Ovary (tissue), 9 donors: ENCODE measurements around the gene WWTR1. TPM values are rescaled to one million over a fixed set of nuclear protein-coding genes. Genes with fewer than 3 reads are reported as not detected.

Experiments
- DNase-seq, 5 donors: peaks; one replicate each; pipeline ENCODE4 v3.0.0-alpha.2; 2019 to 2020
- H3K27ac ChIP-seq, 2 donors: fragments of 200-600 bp; one replicate each; pipeline versions ENCODE4 v1.5.1 to v1.8.0; 2019 to 2022
- H3K27me3 ChIP-seq: fragments of 200-600 bp; one replicate; pipeline ENCODE4 v1.8.0; 2022
- H3K36me3 ChIP-seq: fragments of 200-600 bp; sonication (generic); one replicate; pipeline ENCODE4 v1.5.1; 2019
- H3K4me1 ChIP-seq: one replicate; pipeline ENCODE4 v1.8.1; 2013; ENCODE audit warnings: mild to moderate bottlenecking, moderate library complexity; ENCODE audit not compliant: insufficient read depth
- H3K4me3 ChIP-seq: fragments of 200-600 bp; sonication (generic); one replicate; pipeline ENCODE4 v1.5.1; 2017
- H3K9me3 ChIP-seq, 2 donors: fragments of 200-600 bp in 1 of 2; sonication (generic) in 1 of 2; one replicate each; pipeline versions ENCODE4 v1.5.1 to v1.8.1; 2013 to 2019; ENCODE audit warnings: mild to moderate bottlenecking in 1 of 2, moderate library complexity in 1 of 2
- EP300 ChIP-seq: sonication (generic); formaldehyde crosslinking; IDR thresholded peaks from one replicate; pipeline ENCODE4 v1.6.1; 2017; ENCODE audit warnings: antibody characterized with exemption
- POLR2A ChIP-seq: fragments of 450-650 bp; IDR thresholded peaks from one replicate; pipeline ENCODE4 v1.6.1; 2017; ENCODE audit warnings: antibody characterized with exemption, mild to moderate bottlenecking, moderate library complexity
- WGBS, 3 donors: extraction: QIAGEN DNeasy Blood & Tissue Kit in 1 of 3; methylation state at CpG; one replicate each; pipeline versions ENCODE4 v1.1.5 to v1.1.7; 2013 to 2017; 5-methylcytosine and 5-hydroxymethylcytosine counted together
- intact Hi-C, 4 donors: fragments of 100-400 bp; cut with DNase I; formaldehyde crosslinking; loops; one replicate each; pipeline versions ENCODE4 v1.11.0 to v1.15.1; 2022 to 2023
- polyA plus RNA-seq, 2 donors: library from polyadenylated mRNA; stranded (reverse); fragments of 200-250 nt in 1 of 2; fragments of 350-450 nt in 1 of 2; fragmentation: Illumina TruSeq in 1 of 2; extraction: RNeasy Lipid Tissue Mini Kit (QIAGEN cat#74804) in 1 of 2; gene quantifications; one replicate each; pipeline ENCODE4 v1.2.3, GENCODE V29; 2013 to 2014
- total RNA-seq, 7 donors: library from RNA; depleted of rRNA in 2 of 7; stranded (reverse); fragments of >200 nt in 2 of 7; fragmentation: NEBNext Ultra II Directional in 3 of 7; extraction: Animal tissue kit (Norgen Biotek cat#: 25700) in 3 of 7; gene quantifications; one replicate each; pipeline versions ENCODE4 v1.1.0 to v1.2.4, GENCODE V29; 2016 to 2023
- TF ChIP-seq, protein P1 (sequence below), 3 donors: fragments of 450-650 bp in 2 of 3; fragments of 200-600 bp in 1 of 3; IDR thresholded peaks; one replicate each; pipeline versions ENCODE4 v1.5.1 to v1.8.0; 2016 to 2022; ENCODE audit warnings: antibody characterized with exemption in 3 of 3, mild to moderate bottlenecking in 1 of 3
- donor health status: DM: no; HTN: no; CAD: no; lungs with moderate emphysema.
- donor health status: DM: no; HTN: no; CAD: no.
- donor health status: Bipolar disorder and iron deficiency.
- donor health status: DM: yes; HTN: yes; CAD: no.
- donor health status: DM: no; HTN: no; CAD: no.
- donor health status: DM: yes; HTN: yes; CAD: no.

WWTR1 gene
- total and polyA plus RNA-seq, 9 donors, result 65.4 to 160 (median 96.4) TPM

DNA sequence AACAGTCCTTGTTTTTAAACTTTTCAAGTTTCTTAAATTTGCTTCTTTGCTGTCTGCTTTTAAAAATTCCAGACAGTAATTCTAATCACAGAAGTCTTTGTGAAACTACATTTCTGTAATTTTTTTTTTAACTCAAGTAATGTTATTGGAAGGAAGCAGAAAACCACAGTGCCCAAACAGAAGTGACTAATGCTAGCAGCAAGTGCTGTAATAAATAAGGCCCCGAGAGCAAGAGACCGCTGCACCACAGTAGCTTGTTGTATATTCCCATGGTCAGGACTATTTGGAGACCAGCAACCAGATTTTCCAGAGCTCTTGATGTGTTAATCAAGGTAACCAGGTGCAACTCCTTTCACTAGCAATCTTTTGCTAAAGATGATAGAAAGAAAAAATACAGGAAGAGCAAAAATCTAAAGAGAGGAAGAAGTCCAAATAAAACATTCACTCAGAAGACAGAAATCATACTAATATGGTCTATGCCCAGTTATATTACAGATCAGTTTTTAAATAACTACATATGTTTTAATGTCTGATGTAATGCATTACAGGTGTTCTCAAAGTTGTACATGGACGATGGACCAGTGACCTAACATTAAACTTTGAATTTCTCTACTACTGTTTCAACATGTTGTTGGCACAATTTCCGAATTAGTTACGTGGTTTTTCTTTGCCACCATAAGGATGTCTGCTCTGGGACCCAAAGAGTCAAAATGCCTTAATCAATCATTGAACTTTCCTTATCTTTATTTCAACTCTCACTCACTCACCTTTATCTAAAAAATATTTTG lies 36.4 kb downstream of the WWTR1 start:
- WGBS, 3 donors, result 52 to 66% (median 63%) methylated on average over 5 of the region's 5 CpGs
- no peaks in the 10 kb centered on the region for H3K27me3 ChIP-seq
- no peaks in the 10 kb centered on the region for H3K36me3 ChIP-seq
- peaks cover 26% of the 10 kb centered on the region for H3K4me1 ChIP-seq
- no peaks in the 10 kb centered on the region for H3K9me3 ChIP-seq
- TF ChIP-seq EP300, result no peak
- H3K27ac ChIP-seq, result no peak overlapping the region
- intact Hi-C loops, result no loop called here
- no peak for DNase-seq
- no peak overlapping the region for H3K4me3 ChIP-seq

DNA sequence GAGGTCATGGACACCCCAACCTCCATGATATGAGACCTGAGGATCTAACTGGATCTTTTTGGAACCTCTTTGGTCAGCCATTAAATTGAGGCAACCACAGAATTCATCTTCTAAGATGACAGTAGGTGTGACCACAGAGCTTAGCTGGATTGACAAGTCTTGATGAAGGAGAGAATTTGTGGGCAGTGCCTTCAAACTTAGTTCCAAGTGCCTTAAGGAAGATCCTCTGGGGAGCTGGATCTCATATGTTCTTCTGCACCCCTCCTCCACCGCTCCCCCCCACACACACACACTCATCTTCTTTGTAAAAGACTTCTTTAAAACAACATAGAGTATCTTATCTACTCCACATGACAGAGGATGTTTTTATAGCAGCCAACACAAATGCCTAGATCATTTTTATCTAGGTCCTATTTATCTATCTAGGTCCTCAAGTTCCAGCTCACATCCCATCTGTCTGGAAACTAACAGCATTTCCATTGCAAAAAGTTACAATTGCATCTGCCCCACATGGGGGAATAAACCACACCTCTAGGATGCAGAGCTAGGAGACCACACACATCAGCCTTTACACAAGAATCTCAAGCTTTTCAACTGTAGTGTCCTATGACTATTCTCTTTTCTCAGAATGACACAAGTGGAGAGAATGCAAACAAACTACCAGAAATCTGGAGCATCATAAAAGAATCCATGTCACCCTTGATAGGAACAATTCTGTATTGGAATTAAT lies 37.4 kb downstream of the WWTR1 start:
- WGBS, 3 donors, result 57 to 79% (median 69%) methylated on average over 1 of the region's 1 CpG
- Histone ChIP-seq H3K36me3 (no peaks in the 10 kb centered on the region), H3K27ac (peak overlapping the region in 1 of 2 donors; percentile 41), H3K27me3 (no peaks in the 10 kb centered on the region), H3K4me1 (peaks cover 20% of the 10 kb centered on the region), H3K4me3 (no peak overlapping the region), H3K9me3 (no peaks in the 10 kb centered on the region)
- TF ChIP-seq, protein P1, sequence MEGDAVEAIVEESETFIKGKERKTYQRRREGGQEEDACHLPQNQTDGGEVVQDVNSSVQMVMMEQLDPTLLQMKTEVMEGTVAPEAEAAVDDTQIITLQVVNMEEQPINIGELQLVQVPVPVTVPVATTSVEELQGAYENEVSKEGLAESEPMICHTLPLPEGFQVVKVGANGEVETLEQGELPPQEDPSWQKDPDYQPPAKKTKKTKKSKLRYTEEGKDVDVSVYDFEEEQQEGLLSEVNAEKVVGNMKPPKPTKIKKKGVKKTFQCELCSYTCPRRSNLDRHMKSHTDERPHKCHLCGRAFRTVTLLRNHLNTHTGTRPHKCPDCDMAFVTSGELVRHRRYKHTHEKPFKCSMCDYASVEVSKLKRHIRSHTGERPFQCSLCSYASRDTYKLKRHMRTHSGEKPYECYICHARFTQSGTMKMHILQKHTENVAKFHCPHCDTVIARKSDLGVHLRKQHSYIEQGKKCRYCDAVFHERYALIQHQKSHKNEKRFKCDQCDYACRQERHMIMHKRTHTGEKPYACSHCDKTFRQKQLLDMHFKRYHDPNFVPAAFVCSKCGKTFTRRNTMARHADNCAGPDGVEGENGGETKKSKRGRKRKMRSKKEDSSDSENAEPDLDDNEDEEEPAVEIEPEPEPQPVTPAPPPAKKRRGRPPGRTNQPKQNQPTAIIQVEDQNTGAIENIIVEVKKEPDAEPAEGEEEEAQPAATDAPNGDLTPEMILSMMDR (IDR thresholded peaks at IDR 0.05), result no peak
- no peak for TF ChIP-seq POLR2A
- no peak for DNase-seq
- intact Hi-C loops, result no loop called here

DNA sequence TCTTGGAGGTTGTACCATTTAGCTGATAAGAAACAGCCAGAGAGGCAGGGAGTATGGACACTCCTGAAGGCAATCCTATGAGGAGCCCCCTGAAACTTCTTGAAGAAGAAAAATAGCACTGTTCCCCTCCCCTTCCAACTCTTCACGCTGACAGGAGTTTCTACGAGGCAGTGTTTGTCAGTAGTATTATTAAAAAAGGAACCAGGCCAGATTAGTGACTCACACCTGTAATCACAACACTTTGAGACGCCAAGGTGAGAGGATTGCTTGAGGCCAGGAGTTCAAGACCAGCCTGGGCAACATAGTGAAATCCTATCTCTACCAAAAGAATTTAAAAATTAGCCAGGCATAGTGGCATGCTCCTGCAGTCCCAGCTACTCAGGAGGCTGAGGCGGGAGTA lies 38.7 kb downstream of the WWTR1 start:
- intact Hi-C loops, result no loop called here
- TF ChIP-seq, protein P1 (IDR thresholded peaks at IDR 0.05), result no peak
- TF ChIP-seq EP300, result no peak
- no peak for TF ChIP-seq POLR2A
- H3K36me3 ChIP-seq, result no peaks in the 10 kb centered on the region
- H3K27ac ChIP-seq, result no peak overlapping the region
- 41 to 49% (median 46%) methylated on average over 4 of the region's 4 CpGs for WGBS, 3 donors
- DNase-seq, result no peak
- peaks cover 16% of the 10 kb centered on the region for H3K4me1 ChIP-seq
- no peaks in the 10 kb centered on the region for H3K9me3 ChIP-seq
- no peak overlapping the region for H3K4me3 ChIP-seq
- no peaks in the 10 kb centered on the region for H3K27me3 ChIP-seq

DNA sequence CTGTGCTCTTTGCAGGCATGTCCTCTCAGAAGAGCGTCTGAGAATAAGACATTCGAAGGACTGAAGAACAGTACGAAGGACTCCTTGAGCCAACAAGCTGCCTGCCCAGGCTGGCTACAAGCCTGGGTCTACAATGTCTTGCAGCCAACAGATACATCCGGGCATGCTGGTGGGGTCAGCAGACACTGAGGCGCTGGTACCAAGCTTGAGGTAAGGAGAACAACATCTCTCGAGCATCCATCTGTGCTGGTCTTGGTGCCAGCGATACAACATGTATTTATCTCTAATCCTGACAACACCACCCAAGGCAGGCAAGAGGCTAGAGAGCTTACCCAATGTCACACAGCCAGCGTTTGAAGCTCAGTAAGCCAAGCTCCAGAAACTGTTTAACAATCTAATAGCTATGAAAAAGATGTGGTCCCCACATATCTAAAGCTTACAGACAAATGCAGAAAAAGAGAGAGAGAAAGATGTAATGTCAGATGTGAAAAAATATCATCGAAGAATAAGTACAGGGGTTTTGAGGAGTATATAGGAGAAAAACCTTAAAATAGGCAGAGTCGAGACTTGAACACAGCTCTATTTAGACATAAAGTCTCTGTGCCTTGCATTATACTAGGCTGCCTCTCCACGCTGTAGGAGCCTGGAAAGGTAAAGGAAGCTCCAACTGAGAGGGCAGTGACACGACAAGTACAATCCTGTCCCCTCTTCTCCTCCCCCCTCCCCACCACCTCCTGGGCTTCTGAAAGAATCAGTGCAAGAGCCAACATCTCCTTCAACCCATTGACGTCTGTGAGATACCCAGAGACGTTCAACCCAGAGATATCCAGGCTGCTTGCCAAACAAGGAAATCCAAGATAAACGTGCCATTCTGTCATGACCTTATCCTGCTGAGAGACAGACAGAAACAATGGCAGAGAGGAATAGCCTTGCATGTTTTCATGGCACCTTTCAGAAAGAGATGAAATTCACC lies 39.4 kb downstream of the WWTR1 start:
- 53 to 56% (median 54%) methylated on average over 15 of the region's 15 CpGs for WGBS, 3 donors
- H3K36me3 ChIP-seq, result no peaks in the 10 kb centered on the region
- H3K27me3 ChIP-seq, result no peaks in the 10 kb centered on the region
- peak overlapping the region in 1 of 2 donors; percentile 31 for H3K27ac ChIP-seq
- intact Hi-C loops, result no loop called here
- H3K4me3 ChIP-seq, result no peak overlapping the region
- no peak for DNase-seq
- no peaks in the 10 kb centered on the region for H3K9me3 ChIP-seq
- peaks cover 16% of the 10 kb centered on the region for H3K4me1 ChIP-seq
- TF ChIP-seq, protein P1 (IDR thresholded peaks at IDR 0.05), result no peak
- no peak for TF ChIP-seq POLR2A
- TF ChIP-seq EP300, result no peak
